ENCODE data around the gene CHST8. TPM values are rescaled to one million over a fixed set of nuclear protein-coding genes. Genes with fewer than 3 reads are reported as not detected.

The CHST8 gene
- total RNA-seq, 1 experiment from 2014 or later: not detected

DNA sequence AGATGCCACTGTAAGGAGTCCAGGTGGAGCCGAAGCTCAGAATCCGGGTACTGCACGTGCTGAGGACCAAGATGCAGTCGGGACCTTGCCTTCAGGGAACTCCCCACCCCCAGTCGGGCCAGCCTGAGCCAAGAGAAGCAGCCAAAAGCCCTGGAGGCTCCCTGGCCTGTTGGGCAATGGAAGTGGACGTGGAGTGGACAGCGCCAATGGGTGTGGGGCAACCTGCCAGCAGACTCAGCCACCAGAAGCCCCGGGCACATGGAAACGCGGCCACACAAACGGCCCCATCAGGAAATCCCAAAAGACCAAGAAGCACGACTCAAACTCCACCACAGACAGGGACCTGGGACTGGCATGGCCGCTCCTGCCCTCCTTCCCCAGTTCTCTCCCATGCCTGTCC is 144.9 kb downstream of the CHST8 start:
- no peak for DNase-seq (ENCODE audit: low read depth)

DNA sequence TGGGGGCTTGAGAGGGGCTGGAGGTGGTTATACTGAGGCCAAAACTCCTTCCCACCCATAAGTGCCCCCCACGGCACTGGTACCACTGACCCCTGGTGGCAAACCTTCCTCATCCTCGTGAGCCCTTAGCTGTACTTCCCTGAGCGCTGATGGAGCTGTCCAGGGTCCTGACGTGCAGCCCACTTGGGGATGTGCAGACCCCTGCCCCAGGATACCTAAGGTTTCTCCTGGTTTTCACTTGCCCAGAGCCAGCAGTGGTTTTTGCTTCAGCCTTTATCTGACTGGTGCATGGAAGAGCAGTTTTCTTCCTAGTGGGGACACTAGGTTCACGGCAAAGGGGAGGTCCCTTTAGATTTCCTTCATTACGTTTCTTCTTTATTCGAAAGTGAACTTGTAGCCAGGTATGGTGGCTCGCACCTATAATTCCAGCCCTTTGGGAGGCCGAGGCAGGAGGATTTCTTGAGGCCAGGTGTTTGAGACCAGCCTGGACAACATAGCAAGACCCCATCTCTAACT is 146.2 kb downstream of the CHST8 start:
- DNase-seq (ENCODE audit: low read depth): peak; percentile 26

DNA sequence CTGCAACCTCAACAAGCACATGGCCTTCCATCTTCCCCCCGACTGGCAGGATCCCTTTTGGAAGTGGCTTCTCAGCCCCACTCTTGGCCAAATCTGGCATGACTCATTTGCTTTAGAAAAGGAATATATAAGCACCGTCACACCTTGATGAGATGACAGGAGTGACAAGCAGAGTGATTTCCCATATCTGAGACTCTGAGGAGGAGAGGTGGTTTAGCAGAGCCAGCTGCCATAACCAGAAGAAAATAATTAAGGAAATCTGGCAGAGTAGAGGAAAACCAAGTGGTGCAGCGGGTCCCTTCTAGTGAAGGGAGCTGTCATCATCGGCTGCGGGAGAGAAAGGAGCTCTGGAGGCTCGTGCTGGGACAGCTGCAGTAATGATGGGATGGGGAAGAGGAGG is 147.5 kb downstream of the CHST8 start:
- no peak for DNase-seq (ENCODE audit: low read depth)

DNA sequence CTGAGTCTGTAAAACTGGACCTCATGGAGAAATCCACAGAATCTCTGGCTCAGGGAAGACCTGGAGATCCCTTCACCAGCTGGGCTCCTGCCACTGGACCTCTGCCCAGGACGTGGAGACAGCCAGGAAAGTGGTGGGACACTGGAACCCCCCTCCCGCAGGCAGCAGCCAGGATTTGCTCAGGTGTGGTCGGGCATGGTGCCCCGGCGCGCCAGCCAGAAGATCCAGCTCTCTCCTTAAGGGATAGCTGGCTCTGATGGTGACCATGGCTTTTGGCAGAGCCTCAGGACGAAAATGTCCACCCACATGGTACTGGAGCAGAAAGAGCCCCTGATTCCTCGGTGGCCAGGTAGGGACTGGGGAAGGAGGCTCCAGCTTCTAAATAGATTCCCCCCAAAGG is 148.4 kb downstream of the CHST8 start:
- DNase-seq (ENCODE audit: low read depth): no peak

DNA sequence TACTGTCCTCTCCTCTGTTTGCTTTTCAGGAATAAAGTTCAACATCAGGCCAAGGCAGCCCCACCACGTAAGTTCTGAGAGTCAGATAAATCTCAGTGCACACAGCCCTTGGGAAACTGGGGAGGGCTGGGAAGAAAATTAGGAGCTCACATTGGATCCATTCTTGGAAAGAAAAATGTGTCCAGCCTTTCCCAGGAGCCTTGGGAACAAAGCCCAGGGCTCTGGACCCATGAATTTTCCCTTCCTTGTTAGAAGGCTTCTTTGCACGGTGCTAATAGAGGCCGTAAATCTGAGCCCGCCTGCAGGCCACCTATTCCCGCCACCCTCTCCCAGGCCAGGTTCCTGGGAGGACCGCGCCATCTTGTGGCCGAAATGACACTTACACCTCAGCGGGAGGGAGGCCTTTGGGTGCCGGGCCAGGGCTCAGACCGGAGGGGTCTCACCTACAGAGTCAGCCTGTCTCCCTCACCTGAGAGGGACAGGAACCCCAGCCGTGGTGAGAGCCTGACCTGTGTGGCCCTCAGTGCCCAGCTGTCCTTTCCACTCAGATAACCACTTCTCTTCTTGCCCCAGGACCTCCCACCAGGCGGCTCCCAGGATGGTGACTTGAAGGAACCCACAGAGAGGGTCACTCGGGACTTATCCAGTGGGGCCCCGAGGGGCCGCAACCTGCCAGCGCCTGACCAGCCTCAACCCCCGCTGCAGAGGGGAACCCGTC is 149.8 kb downstream of the CHST8 start:
- peak; percentile 50 for DNase-seq (ENCODE audit: low read depth)

DNA sequence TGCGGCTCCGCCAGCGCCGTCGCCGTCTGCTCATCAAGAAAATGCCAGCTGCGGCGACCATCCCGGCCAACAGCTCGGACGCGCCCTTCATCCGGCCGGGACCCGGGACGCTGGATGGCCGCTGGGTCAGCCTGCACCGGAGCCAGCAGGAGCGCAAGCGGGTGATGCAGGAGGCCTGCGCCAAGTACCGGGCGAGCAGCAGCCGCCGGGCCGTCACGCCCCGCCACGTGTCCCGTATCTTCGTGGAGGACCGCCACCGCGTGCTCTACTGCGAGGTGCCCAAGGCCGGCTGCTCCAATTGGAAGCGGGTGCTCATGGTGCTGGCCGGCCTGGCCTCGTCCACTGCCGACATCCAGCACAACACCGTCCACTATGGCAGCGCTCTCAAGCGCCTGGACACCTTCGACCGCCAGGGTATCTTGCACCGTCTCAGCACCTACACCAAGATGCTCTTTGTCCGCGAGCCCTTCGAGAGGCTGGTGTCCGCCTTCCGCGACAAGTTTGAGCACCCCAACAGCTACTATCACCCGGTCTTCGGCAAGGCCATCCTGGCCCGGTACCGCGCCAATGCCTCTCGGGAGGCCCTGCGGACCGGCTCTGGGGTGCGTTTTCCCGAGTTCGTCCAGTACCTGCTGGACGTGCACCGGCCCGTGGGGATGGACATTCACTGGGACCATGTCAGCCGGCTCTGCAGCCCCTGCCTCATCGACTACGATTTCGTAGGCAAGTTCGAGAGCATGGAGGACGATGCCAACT is 150.5 kb downstream of the CHST8 start:
- DNase-seq (ENCODE audit: low read depth): no peak

DNA sequence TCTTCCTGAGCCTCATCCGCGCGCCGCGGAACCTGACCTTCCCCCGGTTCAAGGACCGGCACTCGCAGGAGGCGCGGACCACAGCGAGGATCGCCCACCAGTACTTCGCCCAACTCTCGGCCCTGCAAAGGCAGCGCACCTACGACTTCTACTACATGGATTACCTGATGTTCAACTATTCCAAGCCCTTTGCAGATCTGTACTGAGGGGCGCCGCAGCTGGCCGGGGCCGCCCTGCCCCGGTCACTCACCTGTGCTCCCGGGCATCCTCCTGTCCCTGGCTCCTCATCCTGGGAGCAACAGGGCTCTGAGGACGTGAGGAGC is 151.1 kb downstream of the CHST8 start:
- DNase-seq (ENCODE audit: low read depth): no peak

DNA sequence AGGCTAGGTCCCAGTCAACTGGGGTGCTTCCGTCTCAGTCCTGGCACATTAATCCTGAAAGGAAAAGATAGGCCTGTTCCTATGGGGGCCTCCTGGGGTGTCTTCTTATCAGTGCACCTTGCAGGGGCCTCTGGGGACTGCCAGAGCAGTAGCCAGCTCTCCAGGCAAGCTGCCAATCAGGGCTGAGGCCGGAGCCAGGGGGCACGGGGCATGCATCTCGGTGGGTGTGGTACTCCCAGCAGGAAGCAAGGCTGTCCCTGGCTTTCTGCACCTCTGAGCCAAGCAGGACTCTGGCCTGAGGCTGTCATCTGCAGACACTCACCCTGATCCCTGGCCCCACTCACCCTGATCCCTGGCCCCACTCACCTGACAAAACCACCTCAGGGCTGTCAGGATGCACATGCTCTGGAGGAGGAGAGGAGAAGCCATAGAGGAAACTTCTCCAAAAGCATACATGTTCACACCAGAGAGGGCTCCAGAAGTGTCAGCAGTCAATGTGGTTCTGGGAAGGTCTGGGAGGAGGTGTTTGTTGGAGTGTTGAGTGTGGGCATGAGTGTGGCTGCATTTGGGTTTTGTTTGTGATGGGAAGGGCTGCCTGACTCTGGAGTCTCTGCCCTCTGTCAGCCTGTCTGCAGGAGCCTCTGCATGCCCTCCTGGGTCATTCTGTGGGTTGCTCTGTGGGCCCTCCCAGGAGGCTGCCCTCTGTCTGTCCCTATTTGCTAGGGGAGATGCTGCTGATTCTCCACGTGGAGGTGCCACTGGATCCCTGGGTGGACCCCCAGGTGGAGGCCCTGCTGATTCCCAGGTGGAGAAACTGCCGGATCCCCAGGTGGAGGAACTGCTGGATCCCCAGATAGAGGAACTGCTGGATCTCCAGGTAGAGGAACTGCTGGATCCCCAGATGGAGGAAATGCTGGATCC is 152.2 kb downstream of the CHST8 start:
- no peak for DNase-seq (ENCODE audit: low read depth)

DNA sequence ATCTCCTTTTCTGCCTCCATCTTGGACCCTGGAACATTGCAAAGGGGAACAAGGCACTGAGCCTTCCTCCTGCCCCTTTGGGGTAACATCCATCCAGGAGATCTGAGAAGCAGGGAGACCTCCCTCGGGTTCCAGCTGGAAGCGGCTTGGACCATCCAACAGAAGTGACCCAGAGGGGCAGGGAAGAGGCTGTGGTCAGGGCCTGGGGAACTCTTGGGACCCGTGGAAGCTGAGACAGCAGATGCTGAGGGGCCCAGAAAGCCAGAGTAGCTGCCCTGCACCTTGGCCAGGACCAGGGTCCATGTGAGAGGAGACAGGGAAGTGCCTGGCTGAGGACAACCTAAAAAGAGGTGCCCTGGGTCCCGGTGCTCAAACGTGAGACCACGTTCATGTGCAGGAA is 153.0 kb downstream of the CHST8 start:
- no peak for DNase-seq (ENCODE audit: low read depth)

DNA sequence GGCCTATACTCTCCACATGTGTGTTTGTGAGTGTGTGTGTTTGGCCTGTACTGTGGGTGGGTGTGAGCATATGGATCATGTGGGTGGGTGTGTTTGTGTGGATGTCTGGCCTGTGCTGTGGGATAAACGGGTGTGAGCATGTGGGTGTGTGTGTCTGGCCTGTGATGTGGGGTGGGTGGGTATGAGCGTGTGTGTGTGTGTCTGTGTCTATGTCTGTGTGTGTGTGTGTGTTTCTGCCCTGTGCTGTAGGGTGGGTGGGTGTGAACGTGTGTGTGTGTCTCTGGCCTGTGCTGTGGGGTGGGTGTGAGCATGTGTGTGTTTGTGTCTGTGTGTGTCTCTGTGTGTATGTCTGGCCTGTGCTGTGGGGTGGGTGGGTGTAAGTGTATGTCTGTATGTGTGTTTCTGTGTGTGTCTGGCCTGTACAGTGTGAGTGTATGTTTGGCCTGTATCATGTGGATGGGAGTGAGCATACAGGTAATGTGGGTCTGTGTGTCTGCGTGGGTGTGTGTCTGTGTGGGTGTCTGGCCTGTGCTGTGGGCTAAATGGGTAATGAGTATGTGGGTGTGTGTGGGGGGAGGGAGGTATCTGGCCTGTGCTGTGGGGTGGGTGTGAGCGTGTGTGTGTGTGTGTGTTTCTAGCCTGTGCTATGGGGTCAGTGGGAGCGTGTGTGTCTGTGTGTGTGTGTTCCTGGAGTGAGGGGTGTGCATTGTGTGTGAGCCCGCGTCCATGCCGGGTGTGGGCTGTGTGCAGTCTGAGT is 154.2 kb downstream of the CHST8 start:
- DNase-seq (ENCODE audit: low read depth): no peak

DNA sequence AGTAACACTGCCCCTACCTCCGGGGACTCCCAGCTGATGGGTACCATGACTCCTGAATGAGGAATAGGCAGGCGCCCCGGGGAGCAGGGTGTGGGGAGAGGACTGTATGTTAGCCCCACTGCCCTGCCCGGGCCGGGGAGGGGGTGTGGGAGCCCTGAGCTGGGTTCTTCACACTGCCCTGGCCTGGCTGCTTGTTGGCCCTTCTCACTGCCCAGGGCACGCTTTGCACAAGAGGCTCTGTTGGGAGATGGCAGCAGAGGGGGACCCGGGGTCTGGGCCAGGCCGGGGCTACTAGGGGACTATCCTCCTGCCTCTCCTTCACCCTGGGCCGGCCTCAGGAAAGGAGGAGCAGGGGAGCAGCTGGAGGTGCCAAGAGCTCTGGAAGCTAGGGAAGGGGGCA is 155.6 kb downstream of the CHST8 start:
- no peak for DNase-seq (ENCODE audit: low read depth)

DNA sequence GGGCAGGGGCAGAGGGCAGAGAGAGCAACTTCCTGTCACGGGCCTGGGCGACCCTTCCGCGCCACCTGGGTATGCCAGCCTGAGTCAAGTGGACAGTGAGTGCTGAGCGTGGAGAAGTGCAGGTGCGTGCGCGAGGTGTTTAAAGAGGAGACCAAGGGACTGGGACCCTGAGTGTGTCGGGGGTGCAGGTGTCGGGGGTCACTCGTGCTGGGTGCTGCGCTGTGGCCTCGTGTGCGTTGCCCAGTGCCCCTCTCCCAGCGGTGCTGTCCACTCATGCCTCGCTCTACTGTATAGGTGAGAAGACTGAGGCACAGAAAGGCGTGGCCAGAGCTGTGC is 156.0 kb downstream of the CHST8 start:
- DNase-seq (ENCODE audit: low read depth): no peak

DNA sequence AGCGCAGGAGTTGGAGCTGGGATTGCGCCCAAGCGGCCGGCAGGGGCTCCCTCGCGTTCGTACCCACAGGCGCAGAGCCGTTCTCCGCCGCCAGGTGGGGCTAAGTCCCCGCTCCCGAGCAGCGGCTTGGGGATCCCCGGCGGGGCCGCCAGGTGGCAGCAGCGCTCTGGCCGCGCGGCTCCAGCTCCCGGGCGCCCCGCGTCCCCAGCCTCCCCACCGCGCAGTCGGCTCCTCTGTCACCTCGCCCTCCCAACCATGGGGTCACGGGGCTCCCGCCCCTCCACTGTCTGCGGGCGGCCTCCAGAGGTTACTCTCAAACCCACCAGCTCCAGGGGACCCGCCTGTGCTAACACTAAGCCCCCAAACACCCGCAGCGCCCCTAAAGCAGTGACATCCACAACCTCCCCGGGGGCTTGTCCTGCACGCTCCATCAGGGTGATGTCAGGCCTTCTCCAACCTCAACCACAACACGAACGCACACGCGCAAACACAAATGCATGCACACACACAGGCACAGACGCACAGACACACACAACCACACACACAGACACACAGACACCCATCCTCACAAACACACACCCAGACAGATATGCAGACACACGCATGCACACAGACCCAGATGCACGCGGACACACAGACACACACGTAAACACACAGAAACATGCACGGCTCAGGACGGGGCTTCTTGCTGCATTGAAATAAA is 156.5 kb downstream of the CHST8 start:
- DNase-seq (ENCODE audit: low read depth): peak; percentile 61

DNA sequence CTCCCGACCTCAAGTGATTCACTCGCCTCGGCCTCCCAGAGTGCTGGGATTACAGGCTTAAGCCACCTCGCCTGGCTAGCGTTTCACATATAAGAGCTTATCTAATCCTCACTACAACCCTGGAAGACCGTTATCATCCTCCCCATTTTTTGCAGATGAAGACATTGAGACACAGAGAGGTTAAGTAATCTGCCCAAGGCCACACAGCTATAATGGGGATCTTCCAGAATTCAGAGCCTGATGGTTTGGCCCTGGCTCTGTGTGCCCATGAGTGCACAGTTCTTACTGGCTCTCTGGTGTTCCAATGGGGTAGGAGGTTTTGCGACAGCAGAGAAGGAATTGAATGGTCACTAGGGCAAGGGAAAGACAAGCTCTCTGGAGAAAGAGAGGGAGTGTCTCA is 158.1 kb downstream of the CHST8 start:
- no peak for DNase-seq (ENCODE audit: low read depth)

DNA sequence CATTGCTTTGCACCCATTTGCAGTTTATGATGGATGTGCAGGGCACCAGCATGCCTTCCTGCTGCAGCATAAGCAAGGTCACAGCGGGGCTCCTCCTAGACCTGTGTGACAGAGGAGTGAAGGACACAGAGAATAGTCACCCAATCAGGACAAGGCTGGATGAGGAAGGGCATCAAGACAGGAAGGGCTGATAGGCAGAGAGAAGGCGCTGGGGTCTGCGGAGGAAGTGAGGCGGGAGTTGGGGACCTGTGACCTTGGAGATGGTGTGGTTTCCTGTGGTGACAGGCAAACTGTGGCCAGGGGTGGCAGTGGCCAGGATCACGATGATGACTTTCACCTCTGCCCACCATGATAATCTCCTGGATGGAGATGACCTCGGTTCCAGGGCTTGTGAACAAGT is 158.5 kb downstream of the CHST8 start:
- DNase-seq (ENCODE audit: low read depth): no peak

DNA sequence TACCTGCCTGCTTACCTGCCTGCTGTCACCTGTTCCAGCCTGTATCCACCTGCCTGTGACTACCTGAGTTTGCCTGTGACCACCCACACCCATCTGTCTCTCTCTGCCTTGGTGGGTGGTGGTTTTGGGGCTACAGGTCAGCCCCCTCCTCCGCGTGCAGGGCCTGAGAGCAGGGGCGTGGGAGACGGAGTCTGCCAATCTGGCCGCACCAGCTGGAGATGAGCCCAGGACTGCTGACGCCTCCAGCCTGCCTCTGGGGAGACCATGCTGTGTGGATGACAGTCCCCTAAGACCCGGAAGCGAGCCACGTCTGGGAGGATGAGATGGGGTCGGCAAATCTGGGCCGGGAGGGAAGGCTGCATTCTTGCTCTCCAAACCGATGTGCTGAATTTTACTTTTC is 159.0 kb downstream of the CHST8 start:
- no peak for DNase-seq (ENCODE audit: low read depth)

DNA sequence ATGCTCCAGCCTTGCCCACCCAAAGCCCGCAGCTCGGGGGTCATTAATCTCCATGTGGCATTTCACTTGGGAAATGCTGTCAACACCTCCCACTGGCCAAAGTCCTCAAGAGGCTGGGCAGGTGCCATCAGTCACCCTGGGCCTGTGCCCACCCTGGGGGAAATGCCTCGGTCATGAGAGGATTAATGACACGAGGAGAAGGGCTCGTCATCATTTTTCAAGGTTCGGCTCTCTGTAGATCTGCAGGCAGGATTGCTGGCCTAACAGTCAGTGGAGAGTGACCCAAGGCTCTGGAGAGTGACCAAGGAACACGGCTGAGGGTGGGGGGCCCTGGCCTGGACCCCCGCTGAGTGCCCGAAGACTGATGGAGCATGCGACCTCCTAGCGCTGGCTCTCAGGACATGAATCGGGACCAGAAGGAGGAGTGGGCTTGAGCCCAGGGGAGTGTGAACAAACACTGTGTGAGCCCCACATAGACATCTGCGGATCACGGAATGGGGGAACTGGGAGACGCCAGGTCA is 159.7 kb downstream of the CHST8 start:
- no peak for DNase-seq (ENCODE audit: low read depth)

DNA sequence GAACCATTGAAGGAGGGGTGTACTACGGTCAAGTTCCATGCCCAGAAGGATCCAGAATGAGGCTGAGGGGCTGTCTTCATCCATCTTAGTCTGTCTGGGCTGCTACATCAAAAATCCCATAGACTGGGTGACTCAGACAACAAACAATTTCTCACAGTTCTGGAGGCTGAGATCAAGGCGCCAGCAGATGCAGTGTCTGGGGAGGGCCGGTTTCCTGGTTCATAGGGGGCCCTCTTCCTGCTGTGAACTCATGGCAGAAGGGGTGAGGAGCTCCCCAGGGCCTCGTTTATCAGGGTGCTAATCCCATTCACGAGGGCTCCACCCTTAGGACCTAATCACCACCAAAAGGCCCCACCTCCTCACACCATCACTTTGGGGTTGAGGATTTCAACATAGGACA is 160.2 kb downstream of the CHST8 start:
- peak; percentile 59 for DNase-seq (ENCODE audit: low read depth)

DNA sequence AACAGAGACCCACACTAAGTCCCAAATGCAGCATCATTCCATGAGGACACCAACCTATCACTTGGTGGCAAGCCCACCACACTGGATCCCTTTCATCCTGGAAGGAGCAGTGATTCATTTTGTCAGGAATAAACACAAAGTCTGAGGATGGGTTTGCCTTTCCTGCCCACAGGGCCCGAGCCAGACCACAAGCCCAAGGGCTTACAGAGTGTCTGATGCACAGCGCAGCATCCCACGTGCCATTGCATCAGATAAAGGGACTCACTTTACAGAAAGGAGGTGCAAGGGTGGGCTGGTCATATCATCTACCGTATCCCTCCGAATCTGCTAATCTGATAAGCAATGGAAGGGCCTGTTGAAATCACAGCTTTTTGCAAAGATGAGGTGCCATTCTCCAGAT is 162.7 kb downstream of the CHST8 start:
- peak; percentile 88 for DNase-seq (ENCODE audit: low read depth)

DNA sequence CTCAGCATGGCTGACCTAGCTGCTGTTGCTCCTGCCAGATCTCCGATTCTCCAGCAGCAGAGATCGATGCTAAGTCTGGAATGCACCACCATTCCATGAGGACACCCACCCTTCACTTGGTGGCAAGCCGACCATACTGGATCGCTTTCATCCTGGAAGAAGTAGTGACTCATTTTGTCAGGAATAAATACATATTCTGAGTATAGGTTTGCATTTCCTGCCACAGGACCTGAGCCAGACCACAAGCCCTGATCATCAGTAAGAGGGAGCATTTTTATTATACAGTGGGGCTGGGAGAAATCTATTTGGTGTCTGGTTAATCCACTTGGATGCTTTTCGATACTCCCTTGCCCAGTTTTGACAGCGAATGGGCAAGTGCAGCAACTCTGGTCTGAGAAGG is 164.0 kb downstream of the CHST8 start:
- peak; percentile 82 for DNase-seq (ENCODE audit: low read depth)

DNA sequence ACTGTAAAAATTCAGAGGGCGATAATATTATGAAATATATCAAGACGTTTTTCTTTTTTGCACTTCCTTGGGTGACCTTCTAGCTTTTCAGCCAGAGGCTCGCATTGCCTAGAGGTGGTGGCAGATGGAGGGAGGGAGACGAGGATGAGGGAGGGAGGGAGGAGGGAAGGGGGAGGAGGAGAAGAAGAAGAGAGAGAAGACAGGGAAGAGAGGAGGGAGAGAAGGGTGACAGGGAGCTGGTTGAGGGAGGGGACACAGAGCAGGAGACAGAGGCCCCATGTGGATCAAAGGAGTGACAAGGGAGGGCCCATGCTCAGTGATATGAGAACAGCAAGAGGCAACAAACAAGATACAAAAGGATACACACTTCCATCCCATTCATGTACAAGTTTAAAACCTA is 166.9 kb downstream of the CHST8 start:
- no peak for DNase-seq (ENCODE audit: low read depth)

All from RPMI7951 (cell line).